Right atrium auricular region (tissue), 2 donors: ENCODE measurements around the gene GSK3B. TPM values are rescaled to one million over a fixed set of nuclear protein-coding genes. Genes with fewer than 3 reads are reported as not detected.

ENCODE experiments used
- DNase-seq: peaks from one replicate; pipeline ENCODE4 v3.0.0-alpha.2; 2019; ENCODE audit warnings: low spot score
- H3K27ac ChIP-seq, 2 donors: fragments of 200-600 bp; sonication (generic); 1 replicate in 1 of 2; 2 replicates in 1 of 2; pipeline ENCODE4 v1.5.1; 2016 to 2019
- H3K27me3 ChIP-seq, 2 donors: fragments of 200-600 bp; sonication (generic); one replicate each; pipeline versions ENCODE4 v1.5.1 to v1.6.0; 2017 to 2019
- H3K36me3 ChIP-seq: fragments of 200-600 bp; sonication (generic); one replicate; pipeline ENCODE4 v1.5.1; 2016
- H3K4me1 ChIP-seq, 2 donors: fragments of 200-600 bp; sonication (generic); one replicate each; pipeline versions ENCODE4 v1.5.1 to v1.6.0; 2017 to 2019
- H3K4me3 ChIP-seq, 2 donors: fragments of 200-600 bp; sonication (generic); 1 replicate in 1 of 2; 2 replicates in 1 of 2; pipeline ENCODE4 v1.5.1; 2017 to 2019; ENCODE audit warnings: mild to moderate bottlenecking in 1 of 2, moderate library complexity in 1 of 2
- H3K9me3 ChIP-seq, 2 donors: fragments of 200-600 bp; sonication (generic); one replicate each; pipeline ENCODE4 v1.5.1; 2019
- total RNA-seq, 2 donors: library from RNA; depleted of rRNA; stranded (reverse); fragments of >200 nt; gene quantifications; one replicate each; pipeline ENCODE4 v1.1.0, GENCODE V29; 2016
- TF ChIP-seq, protein P1 (sequence below), 2 donors: fragments of 200-600 bp; sonication (generic); IDR thresholded peaks; one replicate each; pipeline ENCODE4 v1.5.1; 2019; ENCODE audit warnings: antibody characterized with exemption in 2 of 2

Gene GSK3B
- total RNA-seq, 2 donors from 2014 or later: 31.3 to 42.0 TPM

GRCh38 chr3:120072867-120073525 lies 21.3 kb downstream of the GSK3B start:
- Histone ChIP-seq H3K36me3 (no peaks in the 10 kb centered on the region), H3K27me3 (no peaks in the 10 kb centered on the region), H3K4me1 (peaks cover 0 to 23% of the 10 kb centered on the region in 2 donors), H3K27ac (no peak overlapping the region), H3K4me3 (no peak overlapping the region), H3K9me3 (no peaks in the 10 kb centered on the region)
- TF ChIP-seq, protein P1, sequence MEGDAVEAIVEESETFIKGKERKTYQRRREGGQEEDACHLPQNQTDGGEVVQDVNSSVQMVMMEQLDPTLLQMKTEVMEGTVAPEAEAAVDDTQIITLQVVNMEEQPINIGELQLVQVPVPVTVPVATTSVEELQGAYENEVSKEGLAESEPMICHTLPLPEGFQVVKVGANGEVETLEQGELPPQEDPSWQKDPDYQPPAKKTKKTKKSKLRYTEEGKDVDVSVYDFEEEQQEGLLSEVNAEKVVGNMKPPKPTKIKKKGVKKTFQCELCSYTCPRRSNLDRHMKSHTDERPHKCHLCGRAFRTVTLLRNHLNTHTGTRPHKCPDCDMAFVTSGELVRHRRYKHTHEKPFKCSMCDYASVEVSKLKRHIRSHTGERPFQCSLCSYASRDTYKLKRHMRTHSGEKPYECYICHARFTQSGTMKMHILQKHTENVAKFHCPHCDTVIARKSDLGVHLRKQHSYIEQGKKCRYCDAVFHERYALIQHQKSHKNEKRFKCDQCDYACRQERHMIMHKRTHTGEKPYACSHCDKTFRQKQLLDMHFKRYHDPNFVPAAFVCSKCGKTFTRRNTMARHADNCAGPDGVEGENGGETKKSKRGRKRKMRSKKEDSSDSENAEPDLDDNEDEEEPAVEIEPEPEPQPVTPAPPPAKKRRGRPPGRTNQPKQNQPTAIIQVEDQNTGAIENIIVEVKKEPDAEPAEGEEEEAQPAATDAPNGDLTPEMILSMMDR (IDR thresholded peaks at IDR 0.05): no peak
- no peak for DNase-seq

- Histone ChIP-seq H3K27me3 (no peaks in the 10 kb centered on the region), H3K36me3 (no peaks in the 10 kb centered on the region), H3K27ac (no peak overlapping the region), H3K9me3 (no peaks in the 10 kb centered on the region), H3K4me1 (peaks cover 0 to 11% of the 10 kb centered on the region in 2 donors), H3K4me3 (no peak overlapping the region)
- TF ChIP-seq, protein P1 (IDR thresholded peaks at IDR 0.05): no peak
- no peak for DNase-seq
Observed at GRCh38 chr3:120071259-120071658, 23.0 kb downstream of the GSK3B start.

DNA sequence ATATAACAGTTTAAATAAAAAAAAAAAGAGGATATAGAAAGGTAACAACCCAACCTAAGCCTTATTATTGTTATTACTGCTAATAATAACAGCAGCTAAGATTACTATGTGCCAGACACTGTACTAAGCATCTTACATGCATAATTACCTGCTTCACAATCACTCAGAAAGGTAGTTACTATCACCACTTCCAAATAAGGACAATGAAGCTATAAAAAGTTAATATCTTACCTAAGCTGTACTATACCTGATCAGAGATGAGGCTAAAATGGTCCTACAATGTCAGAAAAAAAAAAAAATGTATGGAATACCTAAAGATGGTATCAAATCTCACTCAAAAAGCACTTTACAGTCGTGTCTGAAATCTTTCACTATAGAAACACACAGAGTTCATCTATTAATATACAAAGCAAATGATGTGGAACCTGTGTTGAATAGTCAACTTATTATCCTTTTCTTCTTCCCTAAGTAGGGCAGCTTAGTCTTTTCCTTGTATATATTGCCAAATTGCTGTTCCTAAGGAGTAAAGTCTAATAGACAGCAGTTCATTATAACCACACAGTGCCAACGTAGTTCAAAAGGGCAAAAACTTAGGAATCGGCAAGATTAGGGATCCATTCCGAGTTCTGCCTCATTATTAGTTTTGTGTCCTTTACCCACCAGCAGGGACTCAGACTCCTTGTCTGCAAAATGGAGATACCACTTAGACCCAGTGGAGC lies 23.8 kb downstream of the GSK3B start:
- peaks cover 0 to 11% of the 10 kb centered on the region in 2 donors for H3K4me1 ChIP-seq
- no peaks in the 10 kb centered on the region for H3K27me3 ChIP-seq
- no peaks in the 10 kb centered on the region for H3K9me3 ChIP-seq
- no peak for DNase-seq
- TF ChIP-seq, protein P1 (IDR thresholded peaks at IDR 0.05): no peak
- no peak overlapping the region for H3K4me3 ChIP-seq
- no peak overlapping the region for H3K27ac ChIP-seq
- no peaks in the 10 kb centered on the region for H3K36me3 ChIP-seq

DNA sequence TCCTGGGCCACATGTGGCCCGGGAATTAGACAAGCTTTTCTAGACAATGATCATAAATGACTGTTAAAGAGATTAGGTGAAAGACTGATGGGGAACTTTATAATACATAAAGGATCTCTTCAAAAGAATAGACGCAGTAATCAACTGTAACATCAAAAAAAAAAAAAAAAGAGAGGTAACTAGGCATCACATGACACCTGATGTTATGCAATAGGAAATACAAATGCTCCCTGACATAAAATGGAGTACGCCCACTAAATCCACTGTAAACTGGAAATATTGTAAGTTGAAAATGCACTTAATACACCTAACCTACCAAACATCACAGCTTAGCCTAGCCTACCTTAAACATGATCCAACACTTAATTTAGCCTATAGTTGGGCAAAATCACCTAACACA lies 27.2 kb downstream of the GSK3B start:
- no peak overlapping the region for H3K4me3 ChIP-seq
- H3K36me3 ChIP-seq: no peaks in the 10 kb centered on the region
- TF ChIP-seq, protein P1 (IDR thresholded peaks at IDR 0.05): no peak
- H3K27me3 ChIP-seq: no peaks in the 10 kb centered on the region
- no peak for DNase-seq
- H3K9me3 ChIP-seq: no peaks in the 10 kb centered on the region
- H3K4me1 ChIP-seq: peaks cover 0 to 21% of the 10 kb centered on the region in 2 donors
- H3K27ac ChIP-seq: no peak overlapping the region

DNA sequence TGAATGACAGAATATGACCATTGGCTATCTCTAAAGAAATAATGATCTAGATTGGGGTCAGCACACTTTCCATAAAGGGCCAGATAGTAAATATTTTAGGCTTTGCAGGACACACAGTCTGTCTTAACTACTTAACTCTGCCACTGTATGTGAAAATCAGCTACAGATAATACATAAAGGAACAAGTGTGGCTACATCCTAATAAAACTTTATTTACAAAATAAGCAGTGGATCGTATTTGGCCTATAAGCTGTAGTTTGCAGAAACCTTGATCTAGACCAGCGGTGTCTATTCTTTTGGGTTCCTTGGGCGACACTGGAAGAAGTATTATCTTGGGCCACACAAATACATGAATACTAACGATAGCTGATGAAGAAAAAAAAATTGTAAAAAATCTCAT lies 27.6 kb downstream of the GSK3B start:
- Histone ChIP-seq H3K4me1 (peaks cover 0 to 18% of the 10 kb centered on the region in 2 donors), H3K4me3 (no peak overlapping the region), H3K27ac (no peak overlapping the region), H3K27me3 (no peaks in the 10 kb centered on the region), H3K36me3 (no peaks in the 10 kb centered on the region), H3K9me3 (no peaks in the 10 kb centered on the region)
- no peak for DNase-seq
- TF ChIP-seq, protein P1 (IDR thresholded peaks at IDR 0.05): no peak
